ENCODE results near the gene NLGN2. TPM values are rescaled to one million over a fixed set of nuclear protein-coding genes. Genes with fewer than 3 reads are reported as not detected.
A peak's percentile ranks its signal among the peaks of the same experiment; 100 is the strongest.

Gene NLGN2
- total RNA-seq, 1 experiment from 2014 or later = 70.2 TPM

GRCh38 chr17:7383371-7383741 lies 24.3 kb upstream of the NLGN2 start:
- peak overlapping the region; percentile 57 for H3K4me2 ChIP-seq (ENCODE audit: insufficient read depth, insufficient read length, low read length)
- peaks cover 11% of the 10 kb centered on the region; the same call in 1 of the 2 replicates for H3K27me3 ChIP-seq (ENCODE audit: insufficient read depth, low read length)
- no peak overlapping the region for H2BK120ac ChIP-seq (ENCODE audit: low read depth, low read length, poor library complexity, severe bottlenecking)
- no peaks in the 10 kb centered on the region for H4K20me1 ChIP-seq (ENCODE audit: control insufficient read depth, insufficient read depth, insufficient read length)
- no peak overlapping the region for H3K9ac ChIP-seq (ENCODE audit: extremely low read depth, insufficient read length, low read length)
- H3K9me3 ChIP-seq (ENCODE audit: control insufficient read depth, low read depth, low read length) = no peaks in the 10 kb centered on the region
- no peak overlapping the region for H2BK15ac ChIP-seq (ENCODE audit: low read depth, low read length)
- H2BK20ac ChIP-seq (ENCODE audit: low read depth, low read length, poor library complexity, severe bottlenecking) = no peak overlapping the region
- H3K27ac ChIP-seq (ENCODE audit: insufficient read length, low read depth, low read length) = no peak overlapping the region
- H3K79me1 ChIP-seq (ENCODE audit: insufficient read depth, low read depth, low read length, poor library complexity, severe bottlenecking) = no peaks in the 10 kb centered on the region
- H2BK12ac ChIP-seq (ENCODE audit: insufficient read length, low read depth, low read length) = no peak overlapping the region
- peak overlapping the region in 1 of 2 experiments; percentile 28; a peak in 1 of 5 replicates for H3K4me3 Mint-ChIP-seq
- H4K5ac ChIP-seq (ENCODE audit: insufficient read length, low read depth, low read length) = no peak overlapping the region
- no peak overlapping the region; the same call in 1 of the 2 replicates for H3K14ac ChIP-seq (ENCODE audit: insufficient read depth, low read length)
- H3K4me1 ChIP-seq (ENCODE audit: insufficient read depth, low read length) = no peaks in the 10 kb centered on the region
- no peak overlapping the region for H4K91ac ChIP-seq (ENCODE audit: insufficient read length, low read depth, low read length)
- WGBS (ENCODE audit: extremely low coverage, insufficient read length, low lambda C conversion rate) = no CpG with 5 or more reads among the region's 11 CpGs
- H3K79me2 ChIP-seq (ENCODE audit: insufficient read depth, low read length) = no peaks in the 10 kb centered on the region
- H3K9me3 Mint-ChIP-seq = peaks cover 5 to 7% of the 10 kb centered on the region in 2 experiments
- TF ChIP-seq, protein P1, sequence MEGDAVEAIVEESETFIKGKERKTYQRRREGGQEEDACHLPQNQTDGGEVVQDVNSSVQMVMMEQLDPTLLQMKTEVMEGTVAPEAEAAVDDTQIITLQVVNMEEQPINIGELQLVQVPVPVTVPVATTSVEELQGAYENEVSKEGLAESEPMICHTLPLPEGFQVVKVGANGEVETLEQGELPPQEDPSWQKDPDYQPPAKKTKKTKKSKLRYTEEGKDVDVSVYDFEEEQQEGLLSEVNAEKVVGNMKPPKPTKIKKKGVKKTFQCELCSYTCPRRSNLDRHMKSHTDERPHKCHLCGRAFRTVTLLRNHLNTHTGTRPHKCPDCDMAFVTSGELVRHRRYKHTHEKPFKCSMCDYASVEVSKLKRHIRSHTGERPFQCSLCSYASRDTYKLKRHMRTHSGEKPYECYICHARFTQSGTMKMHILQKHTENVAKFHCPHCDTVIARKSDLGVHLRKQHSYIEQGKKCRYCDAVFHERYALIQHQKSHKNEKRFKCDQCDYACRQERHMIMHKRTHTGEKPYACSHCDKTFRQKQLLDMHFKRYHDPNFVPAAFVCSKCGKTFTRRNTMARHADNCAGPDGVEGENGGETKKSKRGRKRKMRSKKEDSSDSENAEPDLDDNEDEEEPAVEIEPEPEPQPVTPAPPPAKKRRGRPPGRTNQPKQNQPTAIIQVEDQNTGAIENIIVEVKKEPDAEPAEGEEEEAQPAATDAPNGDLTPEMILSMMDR (conservative IDR thresholded peaks at IDR 0.05) = no peak
- no peak overlapping the region for H2BK5ac ChIP-seq (ENCODE audit: insufficient read length, low read length)
- peaks cover 48% of the 10 kb centered on the region for H3K27me3 Mint-ChIP-seq (ENCODE audit: low read depth)
- no peak overlapping the region for H3K4ac ChIP-seq (ENCODE audit: low read depth, low read length)
- peaks cover 7 to 27% (median 26%) of the 10 kb centered on the region in 3 experiments; a peak in 6 of 7 replicates for H3K36me3 Mint-ChIP-seq (ENCODE audit: insufficient read depth in 1 of 3, low read depth in 3 of 3)
- H3K27ac Mint-ChIP-seq = no peak overlapping the region
- H3K23ac ChIP-seq (ENCODE audit: insufficient read length, low read depth, low read length) = no peak overlapping the region
- H2AFZ ChIP-seq (ENCODE audit: low read length) = no peak overlapping the region
- H4K8ac ChIP-seq (replicated peaks; ENCODE audit: insufficient read length, low read depth, low read length) = no peak overlapping the region
- H3K18ac ChIP-seq (ENCODE audit: insufficient read length, low read depth, low read length) = no peak overlapping the region
- no peak overlapping the region for H3K56ac ChIP-seq (ENCODE audit: insufficient read length, low read depth, low read length)
- H3K4me1 Mint-ChIP-seq = peaks cover 21 to 25% of the 10 kb centered on the region in 2 experiments
- H2AK5ac ChIP-seq (ENCODE audit: insufficient read length, low read length) = no peak overlapping the region
- no peak overlapping the region for H3T11ph ChIP-seq (ENCODE audit: low read length)
- DNase-seq = no peak
- H3K23me2 ChIP-seq (ENCODE audit: insufficient read length, low read depth, low read length, poor library complexity, severe bottlenecking) = peaks cover 17% of the 10 kb centered on the region
